GM12878 (cell line): ENCODE data around the gene CBLB. TPM values are rescaled to one million over a fixed set of nuclear protein-coding genes. Genes with fewer than 3 reads are reported as not detected.

ENCODE experiments used
- ATAC-seq: fragments of 200-7000 bp; cut with Tn5 transposase; 3 replicates; pipeline ENCODE4 v1.9.1; 2020; ENCODE audit warnings: mild to moderate bottlenecking, moderate library complexity
- BruUV-seq: library from RNA; stranded (reverse); fragments of 400-500 nt; replicated peaks from 2 replicates; lab custom pipeline; 2021; lab: Mats Ljungman, UMichigan
- CTCF ChIA-PET: fragments of 300-600 bp; sonication (Branson Sonifier 250); formaldehyde crosslinking; extraction: SDS; loops from one replicate; lab custom pipeline; 2021; ENCODE audit warnings: inconsistent platforms; lab: Yijun Ruan, JAX
- POLR2A ChIA-PET: fragments of 350-600 bp; formaldehyde crosslinking; extraction: SDS; loops from one replicate; lab custom pipeline; 2021; ENCODE audit warnings: inconsistent platforms; lab: Charles Lee
- RAD21 ChIA-PET: fragments of 300-600 bp; sonication (Branson Sonifier 250); formaldehyde crosslinking; loops from one replicate; lab custom pipeline; 2023; ENCODE audit warnings: antibody characterized with exemption; ENCODE audit not compliant: unreplicated experiment; lab: Charles Lee
- SMC1A ChIA-PET: fragments of 300-600 bp; sonication (Branson Sonifier 250); formaldehyde crosslinking; loops from one replicate; lab custom pipeline; 2023; ENCODE audit not compliant: unreplicated experiment, uncharacterized antibody; lab: Charles Lee
- DNase-seq: peaks from one replicate; pipeline ENCODE4 v3.0.0-alpha.2; 2011; ENCODE audit warnings: low read depth, low spot score
- FAIRE-seq: peaks from 3 replicates; lab custom pipeline; 2011; peaks lifted over from hg19 to GRCh38; lab: Jason Lieb, UNC
- H2AFZ ChIP-seq: 2 replicates; pipeline ENCODE4 v1.6.0; 2011; ENCODE audit warnings: low read depth, low read length, control low read depth; ENCODE audit not compliant: control insufficient read depth
- H3K27ac ChIP-seq: 2 replicates; pipeline ENCODE4 v1.5.1; 2011; ENCODE audit warnings: control low read depth; ENCODE audit not compliant: control insufficient read depth, insufficient read depth
- H3K27me3 ChIP-seq, 2 experiments: replicated peaks in 1 of 2; 2 replicates each; pipeline versions ENCODE4 v1.6.0 to v1.6.1; 2011; ENCODE audit warnings: low read length in 1 of 2; ENCODE audit not compliant: control insufficient read depth in 2 of 2, insufficient read depth in 2 of 2
- H3K36me3 ChIP-seq, 2 experiments: 2 replicates each; pipeline ENCODE4 v1.5.1; 2011; ENCODE audit warnings: low read length in 1 of 2; ENCODE audit not compliant: control insufficient read depth in 2 of 2, insufficient read depth in 2 of 2
- H3K4me1 ChIP-seq: 2 replicates; pipeline ENCODE4 v1.6.1; 2011; ENCODE audit warnings: mild to moderate bottlenecking, low read length, moderate library complexity, mixed read lengths; ENCODE audit not compliant: control insufficient read depth, insufficient read depth
- H3K4me2 ChIP-seq: 2 replicates; pipeline ENCODE4 v1.6.0; 2011; ENCODE audit warnings: control low read depth; ENCODE audit not compliant: control insufficient read depth, insufficient read depth
- H3K4me3 ChIP-seq: fragments of 200-600 bp; sonication (generic); 2 replicates; pipeline ENCODE4 v1.5.1; 2016
- H3K79me2 ChIP-seq: 2 replicates; pipeline ENCODE4 v1.6.0; 2011; ENCODE audit warnings: low read length; ENCODE audit not compliant: control insufficient read depth, insufficient read depth
- H3K9ac ChIP-seq: 2 replicates; pipeline ENCODE4 v1.8.0; 2011; ENCODE audit warnings: low read length, control low read depth, mixed read lengths; ENCODE audit not compliant: control insufficient read depth, insufficient read depth
- H3K9me3 ChIP-seq: replicated peaks from 3 replicates; pipeline ENCODE4 v1.5.1; 2011; ENCODE audit warnings: mild to moderate bottlenecking, low read length; ENCODE audit not compliant: control insufficient read depth, insufficient read depth
- H4K20me1 ChIP-seq: 2 replicates; pipeline ENCODE4 v1.6.0; 2011; ENCODE audit not compliant: control insufficient read depth, insufficient read depth
- BCLAF1 ChIP-seq: fragments of 450-650 bp; IDR thresholded peaks from 2 replicates; pipeline ENCODE4 v1.6.1; 2017; ENCODE audit warnings: antibody characterized with exemption, mild to moderate bottlenecking, moderate library complexity
- CBX3 ChIP-seq: fragments of 200-600 bp; sonication (generic); IDR thresholded peaks from 2 replicates; pipeline ENCODE4 v1.6.1; 2016; ENCODE audit warnings: low read depth, borderline replicate concordance
- CREB1 ChIP-seq: IDR thresholded peaks from 2 replicates; pipeline ENCODE4 v1.6.1; 2012; ENCODE audit warnings: low read depth, mild to moderate bottlenecking, inconsistent platforms
- HDGF ChIP-seq: fragments of 450-650 bp; IDR thresholded peaks from 2 replicates; pipeline ENCODE4 v1.6.1; 2016; ENCODE audit warnings: antibody characterized with exemption
- LARP7 ChIP-seq: fragments of 450-650 bp; IDR thresholded peaks from 2 replicates; pipeline ENCODE4 v1.6.1; 2017; ENCODE audit warnings: mild to moderate bottlenecking
- NFYA ChIP-seq: IDR thresholded peaks from 2 replicates; pipeline ENCODE4 v1.6.1; 2011; ENCODE audit warnings: low read depth, mild to moderate bottlenecking, low read length, improper control_type of control experiment, borderline replicate concordance
- RELB ChIP-seq: fragments of 450-650 bp; IDR thresholded peaks from 2 replicates; pipeline ENCODE4 v1.6.1; 2017; ENCODE audit warnings: low read depth, mild to moderate bottlenecking, moderate library complexity
- WGBS: methylation state at CpG from one replicate; pipeline ENCODE4 v1.1.6; 2016; ENCODE audit warnings: low lambda C conversion rate; ENCODE audit not compliant: insufficient replicate concordance, insufficient coverage; ENCODE audit errors: missing lambda C conversion rate; 5-methylcytosine and 5-hydroxymethylcytosine counted together
- in situ Hi-C: fragments of 300-500 bp; cut with MboI; formaldehyde crosslinking; loops from 9 replicates; pipeline ENCODE4 v1.14.3; 2018; ENCODE audit warnings: mixed read lengths
- intact Hi-C: fragments of 100-400 bp; cut with micrococcal nuclease; formaldehyde crosslinking; loops from one replicate; pipeline ENCODE4 v1.14.2; 2022; ENCODE audit not compliant: unreplicated experiment
- polyA plus RNA-seq, 11 experiments: library from polyadenylated mRNA; depleted of rRNA in 4 of 11; unstranded in 6 of 11; stranded (reverse) in 5 of 11; fragments of >200 nt; fragmentation: Nextera tagmentation in 4 of 11; fragmentation: Illumina TruSeq in 1 of 11; extraction: Ambion mirVana in 4 of 11; extraction: Trizol in 1 of 11; gene quantifications; 1 replicate in 1 of 11; 2 replicates in 10 of 11; pipeline versions ENCODE4 v1.2.1 to v1.2.3, GENCODE V29; 2011 to 2016; ENCODE audit warnings: inconsistent platforms in 2 of 11, missing spikeins in 2 of 11, low read depth in 1 of 11
- total RNA-seq, 4 experiments: library from RNA; depleted of rRNA in 3 of 4; stranded (reverse); fragments of >200 nt in 3 of 4; fragmentation: Illumina TruSeq in 1 of 4; extraction: Trizol in 1 of 4; gene quantifications; 2 replicates each; pipeline versions ENCODE4 v1.2.1 to v1.2.3, GENCODE V29; 2013 to 2021

CBLB gene
- total and polyA plus RNA-seq, 10 of the 15 experiments (the other 5 are each of a cell fraction or from before 2014, with no cell fraction given): 17.2 to 107 (median 41.9) TPM

DNA sequence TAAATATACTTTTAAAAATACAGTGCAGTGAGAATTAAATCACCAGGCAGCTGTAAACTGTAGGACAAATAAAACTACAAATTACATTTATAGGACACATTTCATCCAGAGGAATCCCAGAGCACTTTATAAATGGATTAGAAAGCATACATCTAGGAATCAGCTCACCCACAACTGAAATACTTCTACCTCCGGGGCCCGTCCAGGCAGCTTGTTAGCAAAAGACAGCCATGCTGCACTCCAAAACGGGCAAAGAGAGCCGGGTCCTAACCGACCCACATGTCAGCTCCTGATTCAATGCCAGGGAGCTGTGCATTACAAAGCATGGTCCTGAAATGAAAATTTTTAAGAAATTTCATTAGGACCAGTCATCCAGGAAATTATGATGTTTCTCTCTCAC, 234.1 kb downstream of the CBLB start:
- intact Hi-C loops: no loop called here
- POLR2A ChIA-PET: interaction anchor here (0.6 kb wide), 1 partner anchor 622 kb away, joined by 4 read pairs; no protein-coding TSS in a partner anchor
- H2AFZ ChIP-seq: no peak overlapping the region
- CTCF ChIA-PET: no interaction called here
- no peak overlapping the region for H3K27ac ChIP-seq
- H3K4me3 ChIP-seq: no peak overlapping the region
- H3K4me1 ChIP-seq: no peaks in the 10 kb centered on the region
- SMC1A ChIA-PET: interaction anchor here (1.2 kb wide), 1 partner anchor 9 kb away, joined by 3 read pairs; no protein-coding TSS in a partner anchor
- TF ChIP-seq HDGF (no peak), LARP7 (no peak), NFYA (no peak), RELB (no peak), CBX3 (no peak), BCLAF1 (no peak), CREB1 (no peak)
- no peak overlapping the region for H3K4me2 ChIP-seq
- no peaks in the 10 kb centered on the region for H3K79me2 ChIP-seq
- ATAC-seq (no peak), FAIRE-seq (no peak), DNase-seq (no peak)
- no peaks in the 10 kb centered on the region for H3K36me3 ChIP-seq
- RAD21 ChIA-PET: no interaction called here
- no TSS peak for BruUV-seq
- in situ Hi-C loops: no loop called here
- H3K9me3 ChIP-seq: no peaks in the 10 kb centered on the region
- H3K9ac ChIP-seq: no peak overlapping the region
- H3K27me3 ChIP-seq: no peaks in the 10 kb centered on the region
- no peaks in the 10 kb centered on the region for H4K20me1 ChIP-seq
- WGBS: 86% methylated on average over 5 of the region's 5 CpGs
